Measurements from ENCODE around the gene CD46.

DNA sequence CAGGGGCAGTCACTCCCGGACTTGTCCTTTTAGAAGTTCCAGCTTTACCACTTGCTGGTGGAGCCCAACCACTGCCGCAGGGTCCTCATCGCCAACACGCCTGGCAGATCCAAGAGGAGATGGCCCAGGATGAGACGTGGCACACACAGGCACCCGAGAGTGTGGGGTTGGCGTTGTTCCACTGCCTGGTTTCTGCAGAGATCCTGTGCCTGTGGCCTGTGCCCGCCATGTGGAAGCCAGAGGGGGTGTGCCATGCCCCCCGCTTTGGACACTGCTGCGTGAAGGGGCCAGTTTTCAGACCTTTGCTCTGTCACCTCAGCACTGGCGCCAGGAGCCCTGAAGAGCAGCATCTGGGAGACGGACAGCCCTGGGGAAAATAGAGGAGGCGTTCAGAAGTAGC lies 10.8 kb downstream of the CD46 start:
- TF ChIP-seq, protein P1, sequence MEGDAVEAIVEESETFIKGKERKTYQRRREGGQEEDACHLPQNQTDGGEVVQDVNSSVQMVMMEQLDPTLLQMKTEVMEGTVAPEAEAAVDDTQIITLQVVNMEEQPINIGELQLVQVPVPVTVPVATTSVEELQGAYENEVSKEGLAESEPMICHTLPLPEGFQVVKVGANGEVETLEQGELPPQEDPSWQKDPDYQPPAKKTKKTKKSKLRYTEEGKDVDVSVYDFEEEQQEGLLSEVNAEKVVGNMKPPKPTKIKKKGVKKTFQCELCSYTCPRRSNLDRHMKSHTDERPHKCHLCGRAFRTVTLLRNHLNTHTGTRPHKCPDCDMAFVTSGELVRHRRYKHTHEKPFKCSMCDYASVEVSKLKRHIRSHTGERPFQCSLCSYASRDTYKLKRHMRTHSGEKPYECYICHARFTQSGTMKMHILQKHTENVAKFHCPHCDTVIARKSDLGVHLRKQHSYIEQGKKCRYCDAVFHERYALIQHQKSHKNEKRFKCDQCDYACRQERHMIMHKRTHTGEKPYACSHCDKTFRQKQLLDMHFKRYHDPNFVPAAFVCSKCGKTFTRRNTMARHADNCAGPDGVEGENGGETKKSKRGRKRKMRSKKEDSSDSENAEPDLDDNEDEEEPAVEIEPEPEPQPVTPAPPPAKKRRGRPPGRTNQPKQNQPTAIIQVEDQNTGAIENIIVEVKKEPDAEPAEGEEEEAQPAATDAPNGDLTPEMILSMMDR (conservative IDR thresholded peaks at IDR 0.05), result no peak
- TF ChIP-seq EZH2 (IDR thresholded peaks at IDR 0.05; ENCODE audit: low read depth), result no peak
